DOHH2 (cell line): Measurements from ENCODE around the gene ARHGEF25.

Experiments used
- H3F3A ChIP-seq: fragments of 200-600 bp; sonication (generic), shearing (Covaris generic); 2 replicates; pipeline ENCODE4 v1.6.0; 2016; ENCODE audit warnings: antibody characterized with exemption, mild to moderate bottlenecking; ENCODE audit not compliant: control insufficient read depth, insufficient read depth
- H3K27ac ChIP-seq: fragments of 200-600 bp; sonication (generic); 2 replicates; pipeline ENCODE4 v1.5.1; 2014; ENCODE audit warnings: low read depth, mild to moderate bottlenecking, low read length, moderate library complexity
- H3K27me3 ChIP-seq: fragments of 200-600 bp; sonication (generic); 2 replicates; pipeline ENCODE4 v1.6.1; 2014; ENCODE audit warnings: mild to moderate bottlenecking, low read length, mixed read lengths; ENCODE audit not compliant: control insufficient read depth
- H3K36me3 ChIP-seq: fragments of 200-600 bp; sonication (generic); 2 replicates; pipeline ENCODE4 v1.6.1; 2014; ENCODE audit warnings: mild to moderate bottlenecking, low read length, moderate library complexity, mixed read lengths; ENCODE audit not compliant: control insufficient read depth
- H3K4me1 ChIP-seq: fragments of 200-600 bp; sonication (generic); 2 replicates; pipeline ENCODE4 v1.6.1; 2014; ENCODE audit warnings: mild to moderate bottlenecking, low read length, mixed read lengths; ENCODE audit not compliant: control insufficient read depth
- H3K4me2 ChIP-seq: fragments of 200-600 bp; sonication (generic); 2 replicates; pipeline ENCODE4 v1.6.0; 2014; ENCODE audit warnings: mild to moderate bottlenecking, low read length, moderate library complexity
- H3K4me3 ChIP-seq: fragments of 200-600 bp; sonication (generic); 2 replicates; pipeline ENCODE4 v1.5.1; 2014; ENCODE audit warnings: mild to moderate bottlenecking, low read length, mixed read lengths
- H3K79me2 ChIP-seq: fragments of 200-600 bp; sonication (generic); 2 replicates; pipeline ENCODE4 v1.6.1; 2014; ENCODE audit warnings: mild to moderate bottlenecking, low read length, mixed read lengths; ENCODE audit not compliant: control insufficient read depth
- H3K9me2 ChIP-seq: fragments of 200-600 bp; sonication (generic); replicated peaks from 2 replicates; pipeline ENCODE4 v1.6.1; 2014; ENCODE audit warnings: mild to moderate bottlenecking, low read length, mixed read lengths; ENCODE audit not compliant: control insufficient read depth
- H3K9me3 ChIP-seq: fragments of 200-600 bp; sonication (generic); 2 replicates; pipeline ENCODE4 v1.6.1; 2014; ENCODE audit warnings: antibody characterized with exemption, low read length, mixed read lengths; ENCODE audit not compliant: control insufficient read depth, insufficient read depth
- H4K20me1 ChIP-seq: fragments of 200-600 bp; sonication (generic); 2 replicates; pipeline ENCODE4 v1.6.0; 2014; ENCODE audit warnings: low read depth, mild to moderate bottlenecking, antibody characterized with exemption, low read length, moderate library complexity; ENCODE audit not compliant: control insufficient read depth, insufficient read depth
- EZH2phosphoT487 ChIP-seq: fragments of 200-600 bp; sonication (generic); IDR thresholded peaks from 2 replicates; pipeline ENCODE4 v1.6.1; 2017; ENCODE audit warnings: borderline replicate concordance, mild to moderate bottlenecking, antibody characterized with exemption, low read length, moderate library complexity, mixed read lengths
- TF ChIP-seq, protein P1 (sequence below): fragments of 200-600 bp; sonication (generic); IDR thresholded peaks from one replicate; pipeline ENCODE4 v1.5.1; 2014; ENCODE audit warnings: antibody characterized with exemption, mild to moderate bottlenecking, low read depth, low read length; ENCODE audit not compliant: poor library complexity, severe bottlenecking

Gene ARHGEF25

DNA sequence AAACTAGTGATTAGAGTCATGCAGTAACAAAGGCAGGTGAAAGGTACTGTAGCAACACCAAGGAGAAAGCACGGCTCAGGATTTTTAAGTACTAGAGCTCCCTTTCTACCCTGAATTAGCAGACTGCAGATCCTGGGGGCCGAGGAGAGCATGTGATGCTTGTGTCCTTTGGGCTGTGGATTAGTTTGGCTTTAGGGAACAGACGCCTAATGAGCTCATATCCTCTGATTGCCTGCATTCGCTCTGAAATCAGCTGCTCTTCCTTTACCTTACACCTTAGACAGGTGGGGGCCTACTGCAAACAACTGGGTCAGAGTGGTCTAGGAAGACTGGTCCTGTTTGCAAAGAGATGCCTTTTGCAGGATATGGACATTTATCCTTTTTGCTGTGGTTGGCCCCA lies 18.0 kb upstream of the ARHGEF25 start:
- no peaks in the 10 kb centered on the region for H4K20me1 ChIP-seq
- no peaks in the 10 kb centered on the region for H3F3A ChIP-seq
- H3K9me2 ChIP-seq, result no peaks in the 10 kb centered on the region
- peaks cover 5% of the 10 kb centered on the region for H3K36me3 ChIP-seq
- H3K4me3 ChIP-seq, result no peak overlapping the region
- H3K27ac ChIP-seq, result no peak overlapping the region
- H3K9me3 ChIP-seq, result no peaks in the 10 kb centered on the region
- peaks cover 16% of the 10 kb centered on the region for H3K4me1 ChIP-seq
- H3K79me2 ChIP-seq, result peaks cover 16% of the 10 kb centered on the region
- H3K27me3 ChIP-seq, result peaks cover 4% of the 10 kb centered on the region; the same call in 1 of the 2 replicates
- no peak for TF ChIP-seq EZH2phosphoT487
- TF ChIP-seq, protein P1, sequence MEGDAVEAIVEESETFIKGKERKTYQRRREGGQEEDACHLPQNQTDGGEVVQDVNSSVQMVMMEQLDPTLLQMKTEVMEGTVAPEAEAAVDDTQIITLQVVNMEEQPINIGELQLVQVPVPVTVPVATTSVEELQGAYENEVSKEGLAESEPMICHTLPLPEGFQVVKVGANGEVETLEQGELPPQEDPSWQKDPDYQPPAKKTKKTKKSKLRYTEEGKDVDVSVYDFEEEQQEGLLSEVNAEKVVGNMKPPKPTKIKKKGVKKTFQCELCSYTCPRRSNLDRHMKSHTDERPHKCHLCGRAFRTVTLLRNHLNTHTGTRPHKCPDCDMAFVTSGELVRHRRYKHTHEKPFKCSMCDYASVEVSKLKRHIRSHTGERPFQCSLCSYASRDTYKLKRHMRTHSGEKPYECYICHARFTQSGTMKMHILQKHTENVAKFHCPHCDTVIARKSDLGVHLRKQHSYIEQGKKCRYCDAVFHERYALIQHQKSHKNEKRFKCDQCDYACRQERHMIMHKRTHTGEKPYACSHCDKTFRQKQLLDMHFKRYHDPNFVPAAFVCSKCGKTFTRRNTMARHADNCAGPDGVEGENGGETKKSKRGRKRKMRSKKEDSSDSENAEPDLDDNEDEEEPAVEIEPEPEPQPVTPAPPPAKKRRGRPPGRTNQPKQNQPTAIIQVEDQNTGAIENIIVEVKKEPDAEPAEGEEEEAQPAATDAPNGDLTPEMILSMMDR, result no peak
- no peak overlapping the region for H3K4me2 ChIP-seq

DNA sequence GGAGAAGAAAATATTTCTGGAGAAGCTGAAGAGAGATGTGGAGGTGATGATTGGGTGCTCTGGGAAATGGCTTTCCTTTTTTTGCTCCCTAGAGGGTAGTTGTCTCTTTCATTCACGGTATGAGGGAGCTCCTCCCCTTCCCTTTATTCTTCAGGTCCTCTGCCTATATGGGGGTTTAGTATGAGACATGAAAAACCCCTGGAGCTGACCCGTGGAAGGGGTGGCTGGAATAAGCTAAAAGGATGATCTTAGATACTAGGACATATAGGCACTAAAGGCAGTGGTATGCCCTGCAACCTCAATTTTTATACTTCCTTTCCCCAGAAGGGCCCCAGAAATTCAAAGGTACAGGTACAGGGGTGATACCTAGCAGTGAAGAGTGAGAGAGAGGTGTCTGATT lies 10.8 kb upstream of the ARHGEF25 start:
- no peaks in the 10 kb centered on the region for H4K20me1 ChIP-seq
- H3K9me3 ChIP-seq, result no peaks in the 10 kb centered on the region
- no peak overlapping the region for H3K27ac ChIP-seq
- no peaks in the 10 kb centered on the region for H3K9me2 ChIP-seq
- H3K79me2 ChIP-seq, result no peaks in the 10 kb centered on the region
- peaks cover 16% of the 10 kb centered on the region for H3K36me3 ChIP-seq
- H3K4me1 ChIP-seq, result peaks cover 2% of the 10 kb centered on the region; the same call in 1 of the 2 replicates
- H3K4me2 ChIP-seq, result no peak overlapping the region
- H3K27me3 ChIP-seq, result peaks cover 6% of the 10 kb centered on the region
- H3F3A ChIP-seq, result no peaks in the 10 kb centered on the region
- no peak overlapping the region for H3K4me3 ChIP-seq
- no peak for TF ChIP-seq EZH2phosphoT487
- TF ChIP-seq, protein P1, result no peak

DNA sequence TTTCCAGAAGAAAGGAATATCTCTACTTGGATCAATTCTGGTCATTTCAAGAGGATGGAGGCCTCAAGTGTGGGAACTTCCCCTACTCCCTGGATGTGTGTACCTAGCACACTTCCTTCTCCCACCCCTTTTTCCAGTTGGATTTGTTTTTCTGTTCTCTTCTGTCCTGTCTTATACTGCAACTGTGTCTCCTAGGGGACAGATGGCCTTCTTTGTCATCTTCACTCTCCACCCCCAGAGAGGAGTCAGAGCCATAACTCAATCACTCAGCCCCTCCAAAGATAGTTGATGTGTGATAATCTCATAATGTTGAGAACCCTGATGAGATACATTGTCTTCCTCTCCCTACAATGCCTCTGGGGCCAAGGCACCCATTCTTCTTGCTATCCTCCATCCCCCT lies 8.7 kb upstream of the ARHGEF25 start:
- Histone ChIP-seq H3K4me3 (no peak overlapping the region), H3K9me3 (no peaks in the 10 kb centered on the region), H3K9me2 (no peaks in the 10 kb centered on the region), H3K36me3 (peaks cover 11% of the 10 kb centered on the region; the same call in 1 of the 2 replicates), H3K27ac (no peak overlapping the region), H4K20me1 (no peaks in the 10 kb centered on the region), H3K4me2 (no peak overlapping the region), H3K27me3 (peaks cover 18% of the 10 kb centered on the region), H3K79me2 (no peaks in the 10 kb centered on the region), H3K4me1 (peaks cover 2% of the 10 kb centered on the region; the same call in 1 of the 2 replicates), H3F3A (no peaks in the 10 kb centered on the region)
- TF ChIP-seq, protein P1, result no peak
- TF ChIP-seq EZH2phosphoT487, result no peak

DNA sequence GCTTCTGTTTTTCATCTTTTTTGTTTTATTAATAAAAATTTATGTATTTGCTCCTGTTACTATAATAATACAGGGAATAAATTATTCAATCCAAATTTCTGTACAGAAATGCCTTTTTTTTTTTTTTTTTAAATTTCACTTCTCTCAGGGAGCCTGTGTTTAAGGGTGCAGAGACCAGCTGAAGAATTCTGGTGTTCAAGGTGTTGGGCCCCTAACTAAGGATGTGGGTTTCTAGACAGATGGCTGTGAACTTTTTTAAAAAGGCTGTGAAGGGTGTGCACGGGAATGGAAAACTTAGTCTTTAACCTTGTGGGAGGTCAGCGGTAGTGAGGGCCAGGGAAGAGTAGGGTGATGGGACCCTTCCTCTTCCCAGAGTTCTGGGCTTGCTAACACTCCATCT lies 7.9 kb upstream of the ARHGEF25 start:
- no peaks in the 10 kb centered on the region for H3K9me2 ChIP-seq
- peaks cover 11% of the 10 kb centered on the region; the same call in 1 of the 2 replicates for H3K36me3 ChIP-seq
- H4K20me1 ChIP-seq, result no peaks in the 10 kb centered on the region
- no peaks in the 10 kb centered on the region for H3K79me2 ChIP-seq
- H3F3A ChIP-seq, result peaks cover 3% of the 10 kb centered on the region; the same call in 1 of the 2 replicates
- H3K4me1 ChIP-seq, result peaks cover 2% of the 10 kb centered on the region; the same call in 1 of the 2 replicates
- peaks cover 23% of the 10 kb centered on the region for H3K27me3 ChIP-seq
- no peak overlapping the region for H3K27ac ChIP-seq
- H3K4me3 ChIP-seq, result no peak overlapping the region
- no peaks in the 10 kb centered on the region for H3K9me3 ChIP-seq
- no peak overlapping the region for H3K4me2 ChIP-seq
- TF ChIP-seq, protein P1, result no peak
- TF ChIP-seq EZH2phosphoT487, result no peak
